B cell (primary cell): ENCODE data around the gene CDYL.

Experiments
- CTCF ChIP-seq: fragments of 200-600 bp; IDR thresholded peaks from one replicate; pipeline ENCODE4 v1.8.0; 2022; ENCODE audit warnings: antibody characterized with exemption, mild to moderate bottlenecking
- EZH2 ChIP-seq: IDR thresholded peaks from 2 replicates; pipeline ENCODE4 v1.6.1; 2012; ENCODE audit warnings: borderline replicate concordance, low read depth, mild to moderate bottlenecking, moderate library complexity, low read length; ENCODE audit not compliant: insufficient read depth, poor library complexity, severe bottlenecking

GRCh38 chr6:4931530-4932227, 155.5 kb downstream of the CDYL start:
- TF ChIP-seq CTCF (no peak), EZH2 (no peak)
